Measurements from ENCODE around the gene MYH7.
"Not testable (repeated sequence)": the region's sequence is repeated elsewhere in the genome, so short reads cannot be mapped to it uniquely, and the experiment has no call there.

The MYH7 gene

DNA sequence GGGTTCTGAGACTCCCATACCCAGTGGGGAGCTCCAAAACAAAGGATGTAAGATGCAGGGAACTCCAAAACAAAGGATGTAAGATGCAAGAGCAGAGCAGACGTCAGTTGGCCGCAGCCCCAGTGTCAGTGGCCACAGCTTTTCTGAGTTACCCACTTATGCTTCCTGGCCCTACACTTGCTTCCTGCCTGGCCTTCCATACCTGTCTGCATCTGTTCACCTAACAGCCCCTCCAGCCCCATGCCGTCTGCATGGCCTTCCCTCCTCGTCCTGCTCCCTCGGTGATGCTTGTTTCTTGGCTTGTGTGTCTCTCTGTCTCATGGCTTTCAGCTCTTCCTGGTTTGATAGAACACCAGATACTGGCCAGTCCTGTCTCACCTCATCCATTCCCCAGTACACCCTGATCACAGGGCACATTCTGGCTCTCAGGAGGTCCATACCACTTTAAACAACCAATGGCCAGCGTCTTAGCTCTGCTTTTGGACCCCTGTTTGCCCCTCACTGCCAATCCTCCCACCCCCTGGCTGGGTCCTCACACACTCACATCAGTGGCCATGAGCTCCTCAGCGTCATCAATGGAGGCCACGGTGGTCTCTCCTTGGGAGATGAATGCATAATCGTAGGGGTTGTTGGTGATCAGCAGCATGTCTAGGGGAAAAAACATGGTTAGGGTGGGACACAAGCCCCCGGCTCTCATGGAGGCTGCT lies 5.3 kb downstream of the MYH7 start:
- Histone ChIP-seq H3K4me3 (ENCODE audit: insufficient read depth, low read depth, low read length) (no peak overlapping the region), H3K27me3 (ENCODE audit: control insufficient read depth, insufficient read depth, low read length, poor library complexity, severe bottlenecking) (no peaks in the 10 kb centered on the region), H3K27ac (ENCODE audit: insufficient read depth, low read depth, low read length, poor library complexity, severe bottlenecking) (no peak overlapping the region), H3K4me1 (ENCODE audit: control insufficient read depth, insufficient read depth, low read length) (peaks cover 16% of the 10 kb centered on the region), H3K36me3 (ENCODE audit: control insufficient read depth, insufficient read depth, low read length) (no peaks in the 10 kb centered on the region), H3K9me3 (ENCODE audit: control insufficient read depth, low read length) (no peaks in the 10 kb centered on the region)
- WGBS, 2 experiments, result 87% methylated on average over 10 of the region's 10 CpGs

GRCh38 chr14:23428686-23429495 lies 6.6 kb downstream of the MYH7 start:
- H3K9me3 ChIP-seq (ENCODE audit: control insufficient read depth, low read length), result no peaks in the 10 kb centered on the region
- no peaks in the 10 kb centered on the region for H3K27me3 ChIP-seq (ENCODE audit: control insufficient read depth, insufficient read depth, low read length, poor library complexity, severe bottlenecking)
- H3K27ac ChIP-seq (ENCODE audit: insufficient read depth, low read depth, low read length, poor library complexity, severe bottlenecking), result no peak overlapping the region
- H3K4me3 ChIP-seq (ENCODE audit: insufficient read depth, low read depth, low read length), result no peak overlapping the region
- H3K4me1 ChIP-seq (ENCODE audit: control insufficient read depth, insufficient read depth, low read length), result peaks cover 12% of the 10 kb centered on the region
- no peaks in the 10 kb centered on the region for H3K36me3 ChIP-seq (ENCODE audit: control insufficient read depth, insufficient read depth, low read length)
- 87 to 94% methylated on average over 13 of the region's 13 CpGs for WGBS, 2 experiments

- not testable (repeated sequence) for H3K36me3 ChIP-seq (ENCODE audit: control insufficient read depth, insufficient read depth, low read length); H3K27me3 ChIP-seq (ENCODE audit: control insufficient read depth, insufficient read depth, low read length, poor library complexity, severe bottlenecking); H3K4me1 ChIP-seq (ENCODE audit: control insufficient read depth, insufficient read depth, low read length); H3K4me3 ChIP-seq (ENCODE audit: insufficient read depth, low read depth, low read length); H3K9me3 ChIP-seq (ENCODE audit: control insufficient read depth, low read length); H3K27ac ChIP-seq (ENCODE audit: insufficient read depth, low read depth, low read length, poor library complexity, severe bottlenecking)
- WGBS, 2 experiments, result 93 to 95% methylated on average over 6 of the region's 6 CpGs
Measured at GRCh38 chr14:23425798-23426197, 9.7 kb downstream of the MYH7 start.

GRCh38 chr14:23425169-23425568 lies 10.3 kb downstream of the MYH7 start:
- H3K9me3 ChIP-seq (ENCODE audit: control insufficient read depth, low read length), result no peaks in the 10 kb centered on the region
- 87 to 91% methylated on average over 10 of the region's 10 CpGs for WGBS, 2 experiments
- no peak overlapping the region for H3K4me3 ChIP-seq (ENCODE audit: insufficient read depth, low read depth, low read length)
- H3K27me3 ChIP-seq (ENCODE audit: control insufficient read depth, insufficient read depth, low read length, poor library complexity, severe bottlenecking), result no peaks in the 10 kb centered on the region
- H3K4me1 ChIP-seq (ENCODE audit: control insufficient read depth, insufficient read depth, low read length), result no peaks in the 10 kb centered on the region
- no peaks in the 10 kb centered on the region for H3K36me3 ChIP-seq (ENCODE audit: control insufficient read depth, insufficient read depth, low read length)
- no peak overlapping the region for H3K27ac ChIP-seq (ENCODE audit: insufficient read depth, low read depth, low read length, poor library complexity, severe bottlenecking)

- Histone ChIP-seq H3K4me3 (ENCODE audit: insufficient read depth, low read depth, low read length) (no peak overlapping the region), H3K9me3 (ENCODE audit: control insufficient read depth, low read length) (no peaks in the 10 kb centered on the region), H3K27me3 (ENCODE audit: control insufficient read depth, insufficient read depth, low read length, poor library complexity, severe bottlenecking) (no peaks in the 10 kb centered on the region), H3K27ac (ENCODE audit: insufficient read depth, low read depth, low read length, poor library complexity, severe bottlenecking) (no peak overlapping the region), H3K4me1 (ENCODE audit: control insufficient read depth, insufficient read depth, low read length) (no peaks in the 10 kb centered on the region), H3K36me3 (ENCODE audit: control insufficient read depth, insufficient read depth, low read length) (no peaks in the 10 kb centered on the region)
- WGBS, 2 experiments, result 90 to 91% methylated on average over 6 of the region's 6 CpGs
Measured at GRCh38 chr14:23423657-23424056, 11.8 kb downstream of the MYH7 start.

DNA sequence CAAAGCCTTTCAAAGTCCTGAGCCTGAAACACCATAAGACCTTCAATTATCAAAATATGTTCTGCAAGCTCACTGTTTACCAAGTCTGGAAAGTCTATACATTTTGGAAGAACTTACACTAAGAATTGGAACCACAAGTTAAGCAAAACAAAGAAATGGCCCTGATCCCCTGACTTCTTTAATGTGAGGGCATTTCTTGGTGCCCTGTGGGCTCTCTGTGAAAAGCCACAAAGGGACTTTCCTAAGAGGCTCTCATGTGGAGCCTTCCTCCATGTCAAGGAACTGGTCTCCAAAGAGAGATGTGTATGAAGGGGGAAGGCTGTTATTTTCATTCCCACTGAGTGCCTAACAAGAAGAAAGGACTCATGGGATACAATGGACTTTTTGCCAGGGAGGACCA lies 13.9 kb downstream of the MYH7 start:
- no peaks in the 10 kb centered on the region for H3K9me3 ChIP-seq (ENCODE audit: control insufficient read depth, low read length)
- H3K4me1 ChIP-seq (ENCODE audit: control insufficient read depth, insufficient read depth, low read length), result no peaks in the 10 kb centered on the region

DNA sequence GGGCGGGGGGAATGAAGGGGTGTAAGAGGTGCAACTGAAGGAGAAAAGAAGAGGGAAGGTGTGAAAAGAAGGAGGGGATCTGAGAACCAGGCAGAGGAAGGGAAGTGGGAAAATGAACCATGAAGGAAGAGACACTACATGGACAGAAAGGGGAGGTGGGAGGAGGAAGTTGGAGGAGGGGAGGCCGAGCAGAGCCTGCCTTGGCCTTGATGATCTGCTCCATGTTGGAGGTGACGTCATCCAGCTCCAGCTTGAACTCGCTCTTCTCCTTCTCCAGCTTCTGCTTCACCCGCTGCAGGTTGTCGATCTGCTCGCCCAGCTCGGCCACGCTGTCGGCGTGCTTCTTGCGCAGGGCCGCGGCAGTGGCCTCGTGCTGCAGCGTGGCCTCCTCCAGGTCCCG lies 15.8 kb downstream of the MYH7 start:
- H3K27me3 ChIP-seq (ENCODE audit: control insufficient read depth, insufficient read depth, low read length, poor library complexity, severe bottlenecking); H3K36me3 ChIP-seq (ENCODE audit: control insufficient read depth, insufficient read depth, low read length); H3K4me3 ChIP-seq (ENCODE audit: insufficient read depth, low read depth, low read length); H3K9me3 ChIP-seq (ENCODE audit: control insufficient read depth, low read length); H3K4me1 ChIP-seq (ENCODE audit: control insufficient read depth, insufficient read depth, low read length); H3K27ac ChIP-seq (ENCODE audit: insufficient read depth, low read depth, low read length, poor library complexity, severe bottlenecking): not testable (repeated sequence)
- 85 to 90% methylated on average over 2 of the region's 17 CpGs for WGBS, 2 experiments

More for the DNA sequence above, 13.9 kb downstream of the MYH7 start:
- Histone ChIP-seq H3K27me3 (ENCODE audit: control insufficient read depth, insufficient read depth, low read length, poor library complexity, severe bottlenecking) (no peaks in the 10 kb centered on the region), H3K4me3 (ENCODE audit: insufficient read depth, low read depth, low read length) (no peak overlapping the region), H3K36me3 (ENCODE audit: control insufficient read depth, insufficient read depth, low read length) (no peaks in the 10 kb centered on the region), H3K27ac (ENCODE audit: insufficient read depth, low read depth, low read length, poor library complexity, severe bottlenecking) (no peak overlapping the region)

DNA sequence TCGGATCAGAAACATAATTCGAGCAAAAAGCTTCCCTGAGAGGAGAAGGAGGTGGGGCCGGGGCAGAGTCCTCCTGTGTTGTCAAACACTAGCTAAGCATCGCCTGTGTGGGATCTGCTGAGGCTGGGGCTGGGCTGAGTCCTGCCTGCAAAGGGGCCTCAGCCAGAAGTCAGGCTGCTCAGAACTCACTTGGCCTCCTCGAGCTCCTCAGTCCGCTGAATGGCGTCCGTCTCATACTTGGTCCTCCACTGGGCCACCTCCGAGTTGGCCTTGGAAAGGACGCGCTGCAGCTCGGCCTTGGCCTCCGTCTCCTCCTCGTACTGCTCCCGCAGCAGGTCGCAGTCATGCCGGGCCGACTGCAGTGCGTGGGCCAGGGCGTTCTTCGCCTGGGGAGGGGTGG lies 17.4 kb downstream of the MYH7 start:
- no peaks in the 10 kb centered on the region for H3K4me1 ChIP-seq (ENCODE audit: control insufficient read depth, insufficient read depth, low read length)
- WGBS, 2 experiments, result 92 to 95% methylated on average over 21 of the region's 21 CpGs
- no peaks in the 10 kb centered on the region for H3K27me3 ChIP-seq (ENCODE audit: control insufficient read depth, insufficient read depth, low read length, poor library complexity, severe bottlenecking)
- H3K27ac ChIP-seq (ENCODE audit: insufficient read depth, low read depth, low read length, poor library complexity, severe bottlenecking), result no peak overlapping the region
- no peaks in the 10 kb centered on the region for H3K9me3 ChIP-seq (ENCODE audit: control insufficient read depth, low read length)
- H3K4me3 ChIP-seq (ENCODE audit: insufficient read depth, low read depth, low read length), result no peak overlapping the region
- H3K36me3 ChIP-seq (ENCODE audit: control insufficient read depth, insufficient read depth, low read length), result no peaks in the 10 kb centered on the region

DNA sequence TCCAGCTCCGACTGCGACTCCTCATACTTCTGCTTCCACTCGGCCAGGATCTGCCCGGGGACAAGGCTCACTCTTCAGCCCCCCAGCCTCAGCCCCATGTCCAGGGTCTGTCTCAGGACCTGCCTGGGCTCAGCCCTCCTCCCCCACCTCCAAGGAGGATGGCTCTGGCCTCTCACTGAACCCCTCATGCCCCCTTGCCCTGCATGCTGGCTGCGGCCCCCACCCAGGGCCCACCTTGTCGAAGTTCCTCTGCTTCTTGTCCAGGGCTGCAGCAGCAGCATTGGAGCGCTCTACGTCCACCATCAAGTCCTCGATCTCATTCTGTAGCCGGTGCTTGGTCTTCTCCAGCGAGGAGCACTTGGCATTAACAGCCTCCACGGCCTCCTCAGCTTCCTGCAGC lies 18.2 kb downstream of the MYH7 start:
- not testable (repeated sequence) for H3K9me3 ChIP-seq (ENCODE audit: control insufficient read depth, low read length); H3K4me1 ChIP-seq (ENCODE audit: control insufficient read depth, insufficient read depth, low read length)
- 96% methylated on average over 12 of the region's 12 CpGs for WGBS, 2 experiments

GRCh38 chr14:23416801-23417200 lies 18.7 kb downstream of the MYH7 start:
- Histone ChIP-seq H3K9me3 (ENCODE audit: control insufficient read depth, low read length) (no peaks in the 10 kb centered on the region), H3K4me3 (ENCODE audit: insufficient read depth, low read depth, low read length) (no peak overlapping the region), H3K36me3 (ENCODE audit: control insufficient read depth, insufficient read depth, low read length) (no peaks in the 10 kb centered on the region), H3K4me1 (ENCODE audit: control insufficient read depth, insufficient read depth, low read length) (no peaks in the 10 kb centered on the region), H3K27me3 (ENCODE audit: control insufficient read depth, insufficient read depth, low read length, poor library complexity, severe bottlenecking) (no peaks in the 10 kb centered on the region), H3K27ac (ENCODE audit: insufficient read depth, low read depth, low read length, poor library complexity, severe bottlenecking) (no peak overlapping the region)
- WGBS, 2 experiments, result 94 to 95% methylated on average over 11 of the region's 11 CpGs

More for the DNA sequence above, 18.2 kb downstream of the MYH7 start:
- H3K27ac ChIP-seq (ENCODE audit: insufficient read depth, low read depth, low read length, poor library complexity, severe bottlenecking); H3K4me3 ChIP-seq (ENCODE audit: insufficient read depth, low read depth, low read length); H3K36me3 ChIP-seq (ENCODE audit: control insufficient read depth, insufficient read depth, low read length); H3K27me3 ChIP-seq (ENCODE audit: control insufficient read depth, insufficient read depth, low read length, poor library complexity, severe bottlenecking): not testable (repeated sequence)

All from ectodermal cell (in vitro differentiated cells).